ENCODE data around the gene TP53I13. TPM values are rescaled to one million over a fixed set of nuclear protein-coding genes. Genes with fewer than 3 reads are reported as not detected.

Gene TP53I13
- total and polyA plus RNA-seq, 2 of the 13 experiments (the other 11 are each of a cell fraction or from before 2014, with no cell fraction given), result 16.9 to 25.7 TPM

DNA sequence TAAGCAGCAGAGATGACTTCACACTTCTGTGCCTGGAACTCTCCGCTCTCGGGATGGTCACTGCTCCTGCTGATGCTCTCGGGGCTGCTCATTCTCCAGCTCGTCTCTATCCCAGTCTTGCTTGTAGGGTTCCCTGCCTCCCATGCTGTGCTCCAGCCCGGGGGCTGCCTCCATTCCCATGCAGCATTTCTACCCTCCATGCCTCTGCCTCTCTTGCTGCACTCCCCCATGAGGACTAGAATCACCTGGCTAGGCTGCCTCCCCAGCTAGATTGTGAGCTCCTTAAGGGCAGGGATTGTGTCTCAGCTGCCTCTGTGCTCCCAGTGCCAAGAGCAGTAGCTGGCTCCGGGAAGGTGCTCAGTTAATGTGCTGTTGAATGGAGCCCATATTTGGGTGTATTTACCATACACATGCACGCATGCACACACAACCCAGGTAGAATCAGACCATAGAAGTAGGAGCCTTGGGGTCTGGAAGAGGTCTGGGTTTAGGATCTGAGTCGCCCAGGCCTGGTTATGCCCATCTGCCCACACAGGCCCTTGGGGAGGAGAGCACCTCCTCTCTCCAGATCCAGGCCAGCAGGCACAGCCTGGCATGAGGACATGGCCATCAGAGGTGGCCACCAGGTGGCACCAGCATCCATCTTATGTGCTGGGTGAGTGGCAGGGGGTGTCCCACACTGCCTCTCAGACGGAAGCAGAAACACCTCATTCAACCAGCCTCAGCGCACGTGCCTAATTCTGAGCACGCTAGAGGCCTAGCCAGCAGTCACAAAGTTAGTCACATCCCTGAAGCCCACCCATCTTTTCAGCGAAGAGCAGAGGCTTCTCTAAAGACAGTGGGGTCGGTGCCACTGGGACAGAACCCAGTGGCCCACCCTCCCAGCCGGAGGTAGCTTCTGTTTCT lies 11.6 kb downstream of the TP53I13 start (continued):
- no peak for TF ChIP-seq ZFP82 (CRISPR knock-in tag; IDR thresholded peaks at IDR 0.05; ENCODE audit: borderline replicate concordance)
- TF ChIP-seq MAFG (CRISPR knock-in tag; IDR thresholded peaks at IDR 0.05), result no peak
- TF ChIP-seq RNF219 (CRISPR knock-in tag; IDR thresholded peaks at IDR 0.05), result no peak
- peak; percentile 50; the same call in 1 of the 2 replicates for TF ChIP-seq ELF3 (CRISPR knock-in tag; IDR thresholded peaks at IDR 0.05)
- no peak for TF ChIP-seq SMYD3 (CRISPR knock-in tag; IDR thresholded peaks at IDR 0.05)
- peak; percentile 92 for TF ChIP-seq RAD21 (CRISPR knock-in tag; IDR thresholded peaks at IDR 0.05)
- TF ChIP-seq NR3C1 (CRISPR knock-in tag; IDR thresholded peaks at IDR 0.05), result no peak
- TF ChIP-seq ZSCAN12 (CRISPR knock-in tag; IDR thresholded peaks at IDR 0.05), result no peak
- no peak for TF ChIP-seq ZBTB34 (CRISPR knock-in tag; IDR thresholded peaks at IDR 0.05)
- no peak for TF ChIP-seq PCBP1 (IDR thresholded peaks at IDR 0.05; ENCODE audit: borderline replicate concordance, low read depth, low read length)
- TF ChIP-seq MATR3 (CRISPR knock-in tag; IDR thresholded peaks at IDR 0.05), result no peak
- no peak for TF ChIP-seq ZFP36 (IDR thresholded peaks at IDR 0.05; ENCODE audit: borderline replicate concordance, low read depth, low read length, partially characterized antibody)
- no peak for TF ChIP-seq DR1 (CRISPR knock-in tag; IDR thresholded peaks at IDR 0.05)
- no peak for TF ChIP-seq ZNF614 (CRISPR knock-in tag; IDR thresholded peaks at IDR 0.05; ENCODE audit: borderline replicate concordance)
- TF ChIP-seq THAP9 (CRISPR knock-in tag; IDR thresholded peaks at IDR 0.05; ENCODE audit: borderline replicate concordance), result no peak
- TF ChIP-seq ZNF354B (CRISPR knock-in tag; IDR thresholded peaks at IDR 0.05), result no peak
- TF ChIP-seq ATF7 (IDR thresholded peaks at IDR 0.05), result no peak
- TF ChIP-seq ATF7 (CRISPR knock-in tag; IDR thresholded peaks at IDR 0.05), result no peak; the same call in 1 of the 2 replicates
- no peak for TF ChIP-seq BCL6 (CRISPR knock-in tag; IDR thresholded peaks at IDR 0.05)
- TF ChIP-seq SRSF9 (IDR thresholded peaks at IDR 0.05; ENCODE audit: borderline replicate concordance, insufficient read depth, low read depth, low read length, poor library complexity, severe bottlenecking), result no peak
- TF ChIP-seq, protein P1, sequence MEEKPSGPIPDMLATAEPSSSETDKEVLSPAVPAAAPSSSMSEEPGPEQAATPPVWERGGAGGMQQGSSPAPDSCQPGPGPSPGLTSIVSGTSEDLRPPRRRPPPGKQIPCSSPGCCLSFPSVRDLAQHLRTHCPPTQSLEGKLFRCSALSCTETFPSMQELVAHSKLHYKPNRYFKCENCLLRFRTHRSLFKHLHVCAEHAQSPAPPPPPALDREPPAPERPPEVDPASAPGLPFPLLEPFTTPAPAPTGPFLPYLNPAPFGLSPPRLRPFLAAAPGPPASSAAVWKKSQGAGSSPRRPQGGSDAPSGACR (CRISPR knock-in tag; IDR thresholded peaks at IDR 0.05), result no peak
- TF ChIP-seq THAP8 (CRISPR knock-in tag; IDR thresholded peaks at IDR 0.05; ENCODE audit: borderline replicate concordance), result no peak

All from HepG2 (cell line).